ENCODE data around the gene CDK10.

Gene CDK10

DNA sequence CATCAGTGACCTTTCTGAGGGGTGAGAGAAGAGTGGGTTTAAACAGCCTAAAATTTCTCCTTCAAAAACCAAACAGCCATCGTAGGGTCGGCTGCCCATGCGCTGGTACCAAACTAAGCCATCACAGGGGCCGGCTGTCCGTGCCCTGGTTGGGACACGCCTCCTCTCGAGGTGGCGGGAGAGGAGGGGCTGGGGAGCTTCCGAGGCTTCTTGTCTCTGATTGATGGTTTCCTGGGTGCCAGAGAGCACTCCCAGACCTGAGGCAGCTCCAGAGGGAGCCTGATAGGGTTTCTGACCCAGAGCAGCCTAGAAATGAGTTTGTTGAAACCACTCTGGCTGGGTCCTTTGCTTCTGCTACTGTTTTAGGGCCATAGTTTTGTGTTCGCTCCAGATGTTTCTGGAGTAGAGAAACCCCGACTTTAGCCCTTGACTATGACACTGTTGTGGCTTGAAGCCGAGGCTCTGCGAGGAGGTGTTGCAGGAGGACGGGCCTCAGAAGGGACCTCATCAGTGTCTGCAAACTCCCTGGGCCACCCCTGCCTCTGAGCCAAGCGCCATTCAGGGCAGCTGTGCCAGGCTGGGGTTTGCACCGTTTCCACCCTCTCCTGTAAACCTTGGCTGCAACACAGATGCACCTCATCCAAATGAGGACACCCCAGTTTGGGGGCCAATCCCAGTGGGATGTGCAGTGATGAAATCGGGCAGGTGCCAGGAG, 41.1 kb downstream of the CDK10 start:
- POLR2A ChIA-PET: no interaction called here

DNA sequence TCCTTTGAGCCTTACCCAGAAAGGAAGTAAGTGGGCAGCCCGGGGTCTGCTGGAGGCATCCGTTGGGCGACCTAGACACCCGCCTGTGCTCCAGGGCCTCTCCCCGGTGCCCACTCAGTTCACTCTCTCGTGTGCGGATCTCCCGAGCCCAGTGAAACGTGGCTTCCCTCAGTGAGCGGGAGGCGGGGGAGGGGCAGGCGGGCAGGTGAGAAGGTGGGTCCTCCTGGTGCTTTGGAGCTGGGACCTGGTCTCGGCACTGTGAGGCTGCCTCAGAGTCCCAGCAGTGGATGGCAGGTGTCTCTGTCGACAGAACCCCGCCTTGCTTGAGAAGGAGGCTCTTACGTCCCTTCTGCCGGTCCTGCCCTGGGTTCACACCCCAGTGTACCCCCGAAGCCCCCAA, 42.8 kb downstream of the CDK10 start:
- DNase-seq (ENCODE audit: low read depth, low spot score): no peak
- no peak overlapping the region for H3K4me3 ChIP-seq (ENCODE audit: low read depth, low read length)
- CTCF ChIA-PET: no interaction called here
- TF ChIP-seq, protein P1, sequence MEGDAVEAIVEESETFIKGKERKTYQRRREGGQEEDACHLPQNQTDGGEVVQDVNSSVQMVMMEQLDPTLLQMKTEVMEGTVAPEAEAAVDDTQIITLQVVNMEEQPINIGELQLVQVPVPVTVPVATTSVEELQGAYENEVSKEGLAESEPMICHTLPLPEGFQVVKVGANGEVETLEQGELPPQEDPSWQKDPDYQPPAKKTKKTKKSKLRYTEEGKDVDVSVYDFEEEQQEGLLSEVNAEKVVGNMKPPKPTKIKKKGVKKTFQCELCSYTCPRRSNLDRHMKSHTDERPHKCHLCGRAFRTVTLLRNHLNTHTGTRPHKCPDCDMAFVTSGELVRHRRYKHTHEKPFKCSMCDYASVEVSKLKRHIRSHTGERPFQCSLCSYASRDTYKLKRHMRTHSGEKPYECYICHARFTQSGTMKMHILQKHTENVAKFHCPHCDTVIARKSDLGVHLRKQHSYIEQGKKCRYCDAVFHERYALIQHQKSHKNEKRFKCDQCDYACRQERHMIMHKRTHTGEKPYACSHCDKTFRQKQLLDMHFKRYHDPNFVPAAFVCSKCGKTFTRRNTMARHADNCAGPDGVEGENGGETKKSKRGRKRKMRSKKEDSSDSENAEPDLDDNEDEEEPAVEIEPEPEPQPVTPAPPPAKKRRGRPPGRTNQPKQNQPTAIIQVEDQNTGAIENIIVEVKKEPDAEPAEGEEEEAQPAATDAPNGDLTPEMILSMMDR (IDR thresholded peaks at IDR 0.05; ENCODE audit: insufficient read depth, low read length, missing control alignments): no peak
- POLR2A ChIA-PET: no interaction called here

More for the DNA sequence above, 41.1 kb downstream of the CDK10 start:
- no peak for DNase-seq (ENCODE audit: low read depth, low spot score)
- TF ChIP-seq, protein P1 (IDR thresholded peaks at IDR 0.05; ENCODE audit: insufficient read depth, low read length, missing control alignments): no peak
- CTCF ChIA-PET: interaction anchor here (1.2 kb wide), 1 partner anchor 28 kb away, joined by 3 read pairs; no protein-coding TSS in a partner anchor
- H3K4me3 ChIP-seq (ENCODE audit: low read depth, low read length): no peak overlapping the region

DNA sequence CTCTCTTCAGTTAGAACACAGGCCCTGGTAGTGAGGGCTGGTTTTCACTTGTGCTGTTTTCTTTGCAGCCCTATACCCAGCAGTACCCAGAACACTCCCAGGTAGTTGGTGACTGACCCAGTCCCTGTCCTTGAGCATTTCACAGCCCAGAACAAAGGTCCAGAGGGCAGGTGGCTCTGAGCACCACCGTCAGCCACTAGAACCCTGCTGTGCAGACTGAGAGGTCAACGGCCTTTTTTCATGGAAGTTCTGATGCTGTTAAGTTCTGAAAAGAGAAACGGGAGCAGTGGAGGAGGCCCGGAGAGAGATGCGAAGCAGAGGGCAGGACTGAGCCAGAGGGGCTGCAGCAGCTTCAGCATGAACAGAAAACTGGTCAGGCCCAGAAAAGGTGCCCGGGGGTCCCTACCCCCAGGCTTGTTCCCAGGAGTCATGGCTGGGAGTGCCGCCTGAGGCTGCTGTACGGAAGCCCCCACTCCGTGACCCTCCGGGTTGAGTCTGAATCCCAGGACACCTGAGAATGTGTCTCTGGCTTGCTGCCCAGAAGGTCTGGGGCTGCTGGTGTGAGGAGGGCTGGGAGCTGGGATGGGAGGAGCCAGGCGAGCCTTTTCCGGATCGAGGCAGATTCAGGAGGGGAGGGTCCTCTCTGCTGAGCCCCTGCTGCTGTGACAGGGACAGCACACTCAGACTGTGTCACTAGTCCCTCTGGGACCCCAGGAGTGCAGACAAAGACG, 43.5 kb downstream of the CDK10 start:
- no peak overlapping the region for H3K4me3 ChIP-seq (ENCODE audit: low read depth, low read length)
- CTCF ChIA-PET: no interaction called here
- no peak for DNase-seq (ENCODE audit: low read depth, low spot score)
- POLR2A ChIA-PET: no interaction called here
- TF ChIP-seq, protein P1 (IDR thresholded peaks at IDR 0.05; ENCODE audit: insufficient read depth, low read length, missing control alignments): no peak

GRCh38 chr16:89730610-89731234, 44.2 kb downstream of the CDK10 start:
- CTCF ChIA-PET: no interaction called here
- TF ChIP-seq, protein P1 (IDR thresholded peaks at IDR 0.05; ENCODE audit: insufficient read depth, low read length, missing control alignments): no peak
- H3K4me3 ChIP-seq (ENCODE audit: low read depth, low read length): no peak overlapping the region
- no peak for DNase-seq (ENCODE audit: low read depth, low spot score)
- POLR2A ChIA-PET: no interaction called here

DNA sequence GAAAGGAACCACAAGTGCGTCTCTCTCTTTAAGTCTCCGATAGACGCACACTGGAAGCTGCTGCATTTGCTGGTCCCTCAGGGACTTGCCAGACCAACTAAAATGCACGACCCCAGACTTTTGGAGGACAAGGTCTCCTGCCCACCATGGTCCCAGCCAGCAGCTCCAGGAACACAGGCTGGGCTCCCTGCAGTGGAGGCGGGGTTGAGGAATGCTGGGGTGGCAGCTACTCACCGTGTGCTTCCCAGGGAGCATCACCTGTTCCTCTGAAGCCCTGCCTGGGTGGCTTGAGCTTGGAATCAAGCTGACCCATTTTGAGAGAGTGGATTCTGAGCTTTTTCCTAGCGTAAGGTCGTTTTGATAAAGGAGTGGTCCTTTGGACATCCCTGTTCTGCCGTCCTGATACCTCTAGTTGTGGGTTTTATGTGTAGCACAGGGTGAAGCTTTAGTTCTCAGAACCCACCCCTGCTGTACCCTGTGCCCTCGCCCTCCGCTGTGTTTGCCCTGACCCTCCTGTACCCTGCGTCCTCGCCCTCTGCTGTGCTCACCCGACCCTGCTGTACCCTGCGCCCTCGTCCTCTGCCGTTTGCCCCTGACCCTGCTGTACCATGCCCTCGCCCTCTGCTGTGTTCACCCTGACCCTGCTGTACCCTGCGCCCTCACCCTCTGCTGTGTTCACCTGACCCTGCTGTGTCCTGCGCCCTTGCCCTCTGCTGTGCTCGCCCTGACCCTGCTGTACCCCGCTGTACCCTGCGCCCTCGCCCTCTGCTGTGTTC, 45.8 kb downstream of the CDK10 start:
- H3K4me3 ChIP-seq (ENCODE audit: low read depth, low read length): no peak overlapping the region
- CTCF ChIA-PET: interaction anchor here (1.4 to 1.5 kb wide), 2 partner anchors 128 to 129 kb away, joined by 3 to 4 read pairs; no protein-coding TSS in a partner anchor
- no peak for DNase-seq (ENCODE audit: low read depth, low spot score)

More for the DNA sequence above, 45.8 kb downstream of the CDK10 start:
- TF ChIP-seq, protein P1 (IDR thresholded peaks at IDR 0.05; ENCODE audit: insufficient read depth, low read length, missing control alignments): no peak
- POLR2A ChIA-PET: interaction anchor here (1.2 kb wide), 1 partner anchor 9 kb away, joined by 3 read pairs; no protein-coding TSS in a partner anchor
